SU-DHL-6 (cell line): Measurements from ENCODE around the gene PDCL3.

Source experiments
- H2AFZ ChIP-seq: fragments of 200-600 bp; sonication (generic); 2 replicates; pipeline ENCODE4 v1.6.1; 2014; ENCODE audit warnings: low read depth, mild to moderate bottlenecking, moderate library complexity, mixed read lengths, antibody characterized with exemption, low read length; ENCODE audit not compliant: severe bottlenecking
- H3F3A ChIP-seq: fragments of 200-600 bp; shearing (Covaris generic); 2 replicates; pipeline ENCODE4 v1.6.0; 2016; ENCODE audit warnings: antibody characterized with exemption, mild to moderate bottlenecking; ENCODE audit not compliant: insufficient read depth
- H3K27ac ChIP-seq: fragments of 200-600 bp; sonication (generic); 2 replicates; pipeline ENCODE4 v1.5.1; 2016; ENCODE audit warnings: low read depth, mild to moderate bottlenecking, low read length, moderate library complexity, mixed read lengths
- H3K27me3 ChIP-seq: fragments of 200-600 bp; sonication (generic), shearing (Covaris generic); 2 replicates; pipeline ENCODE4 v1.6.0; 2014; ENCODE audit warnings: mild to moderate bottlenecking, low read length
- H3K36me3 ChIP-seq: fragments of 200-600 bp; sonication (generic); 2 replicates; pipeline ENCODE4 v1.6.1; 2014; ENCODE audit warnings: mild to moderate bottlenecking, low read length, mixed read lengths
- H3K4me2 ChIP-seq: fragments of 300-600, 200-600 bp; shearing (Covaris generic), sonication (generic); 2 replicates; pipeline ENCODE4 v1.6.0; 2014; ENCODE audit warnings: low read length, low read depth, mild to moderate bottlenecking; ENCODE audit not compliant: poor library complexity, severe bottlenecking
- H3K4me3 ChIP-seq: fragments of 200-600 bp; sonication (generic); 2 replicates; pipeline ENCODE4 v1.5.1; 2014; ENCODE audit warnings: antibody characterized with exemption, low read length, mild to moderate bottlenecking, mixed read lengths; ENCODE audit not compliant: insufficient read depth, poor library complexity, severe bottlenecking
- H3K79me2 ChIP-seq: fragments of 200-600 bp; sonication (generic); 2 replicates; pipeline ENCODE4 v1.6.1; 2014; ENCODE audit warnings: mild to moderate bottlenecking, low read length, moderate library complexity; ENCODE audit not compliant: insufficient read depth
- H3K9ac ChIP-seq: fragments of 200-600 bp; sonication (generic); 2 replicates; pipeline ENCODE4 v1.7.0; 2014; ENCODE audit warnings: mild to moderate bottlenecking, low read length
- H3K9me2 ChIP-seq: fragments of 200-600 bp; sonication (generic); replicated peaks from 2 replicates; pipeline ENCODE4 v1.6.1; 2014; ENCODE audit warnings: low read length; ENCODE audit not compliant: insufficient read depth
- H3K9me3 ChIP-seq: fragments of 200-600 bp; sonication (generic); 2 replicates; pipeline ENCODE4 v1.6.1; 2014; ENCODE audit warnings: low read length, mixed read lengths; ENCODE audit not compliant: insufficient read depth
- H4K20me1 ChIP-seq: fragments of 200-600 bp; sonication (generic); 2 replicates; pipeline ENCODE4 v1.6.1; 2014; ENCODE audit warnings: low read depth, mild to moderate bottlenecking, antibody characterized with exemption, low read length, moderate library complexity, mixed read lengths
- EZH2phosphoT487 ChIP-seq: fragments of 200-600 bp; sonication (generic), shearing (Covaris generic); conservative IDR thresholded peaks from 2 replicates; pipeline ENCODE4 v1.6.1; 2018; ENCODE audit warnings: mild to moderate bottlenecking, antibody characterized with exemption, low read length, moderate library complexity, mixed read lengths
- TF ChIP-seq, protein P1 (sequence below): fragments of 200-600 bp; sonication (generic); IDR thresholded peaks from one replicate; pipeline ENCODE4 v1.5.1; 2017; ENCODE audit warnings: antibody characterized with exemption, mild to moderate bottlenecking, low read length, moderate library complexity; ENCODE audit not compliant: insufficient read depth, poor library complexity, severe bottlenecking

Gene PDCL3

DNA sequence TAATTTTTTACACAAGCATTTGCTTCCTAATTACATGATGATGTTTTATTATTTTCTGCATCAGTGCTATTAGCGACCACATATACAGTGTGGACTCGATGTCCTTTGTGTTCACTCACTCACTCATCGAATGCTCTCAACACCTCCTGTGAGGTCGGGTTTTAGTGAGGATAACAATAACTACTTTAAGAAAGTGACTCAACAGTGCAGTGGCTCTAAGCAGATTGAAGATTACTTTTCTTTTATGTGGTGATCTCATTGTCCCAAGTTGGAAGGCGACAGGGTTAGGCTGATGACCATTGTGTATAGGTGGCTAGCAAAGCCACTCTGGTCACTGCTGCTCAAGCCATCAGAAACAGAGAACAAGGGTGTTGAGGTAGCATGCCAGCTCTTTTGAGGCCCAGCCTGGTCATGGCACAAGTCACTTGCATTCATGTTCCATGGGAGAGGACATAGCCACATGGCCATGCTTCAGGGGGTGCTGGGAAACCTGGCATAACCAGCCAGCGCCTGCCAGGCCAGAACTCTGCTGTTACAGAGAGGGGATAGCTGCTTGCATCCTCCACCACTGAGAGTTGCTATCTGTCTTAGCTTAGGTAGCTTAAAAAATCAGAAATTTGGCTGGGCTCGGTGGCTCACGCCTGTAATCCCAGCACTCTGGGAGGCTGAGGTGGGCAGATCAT lies 60.4 kb downstream of the PDCL3 start:
- Histone ChIP-seq H3F3A (no peaks in the 10 kb centered on the region), H3K4me2 (no peak overlapping the region), H3K4me3 (no peak overlapping the region), H4K20me1 (no peaks in the 10 kb centered on the region), H3K79me2 (no peaks in the 10 kb centered on the region), H3K27me3 (no peaks in the 10 kb centered on the region), H3K9me2 (no peaks in the 10 kb centered on the region), H3K36me3 (no peaks in the 10 kb centered on the region), H2AFZ (no peak overlapping the region), H3K9me3 (no peaks in the 10 kb centered on the region), H3K9ac (no peak overlapping the region), H3K27ac (no peak overlapping the region)
- TF ChIP-seq EZH2phosphoT487: no peak
- TF ChIP-seq, protein P1, sequence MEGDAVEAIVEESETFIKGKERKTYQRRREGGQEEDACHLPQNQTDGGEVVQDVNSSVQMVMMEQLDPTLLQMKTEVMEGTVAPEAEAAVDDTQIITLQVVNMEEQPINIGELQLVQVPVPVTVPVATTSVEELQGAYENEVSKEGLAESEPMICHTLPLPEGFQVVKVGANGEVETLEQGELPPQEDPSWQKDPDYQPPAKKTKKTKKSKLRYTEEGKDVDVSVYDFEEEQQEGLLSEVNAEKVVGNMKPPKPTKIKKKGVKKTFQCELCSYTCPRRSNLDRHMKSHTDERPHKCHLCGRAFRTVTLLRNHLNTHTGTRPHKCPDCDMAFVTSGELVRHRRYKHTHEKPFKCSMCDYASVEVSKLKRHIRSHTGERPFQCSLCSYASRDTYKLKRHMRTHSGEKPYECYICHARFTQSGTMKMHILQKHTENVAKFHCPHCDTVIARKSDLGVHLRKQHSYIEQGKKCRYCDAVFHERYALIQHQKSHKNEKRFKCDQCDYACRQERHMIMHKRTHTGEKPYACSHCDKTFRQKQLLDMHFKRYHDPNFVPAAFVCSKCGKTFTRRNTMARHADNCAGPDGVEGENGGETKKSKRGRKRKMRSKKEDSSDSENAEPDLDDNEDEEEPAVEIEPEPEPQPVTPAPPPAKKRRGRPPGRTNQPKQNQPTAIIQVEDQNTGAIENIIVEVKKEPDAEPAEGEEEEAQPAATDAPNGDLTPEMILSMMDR: no peak

DNA sequence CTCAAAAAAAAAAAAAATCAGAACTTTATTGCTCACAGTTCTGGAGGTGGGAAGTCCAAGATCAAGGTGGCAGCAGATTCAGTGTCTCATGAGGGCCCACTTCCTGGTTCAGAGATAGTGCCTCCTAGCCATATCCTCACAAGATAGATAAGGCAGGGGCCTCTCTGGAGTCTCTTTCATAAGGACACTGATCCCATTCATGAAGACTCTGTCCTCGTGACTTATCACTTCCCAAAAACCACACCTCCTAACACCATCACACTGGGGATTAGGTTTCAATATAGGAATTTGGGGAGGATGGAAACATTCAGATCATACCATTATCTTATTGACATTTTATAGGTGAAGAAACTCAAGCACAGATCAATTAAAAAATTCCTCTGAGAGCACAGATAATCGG lies 61.1 kb downstream of the PDCL3 start:
- Histone ChIP-seq H3K27ac (no peak overlapping the region), H4K20me1 (no peaks in the 10 kb centered on the region), H3F3A (no peaks in the 10 kb centered on the region), H3K36me3 (no peaks in the 10 kb centered on the region), H3K9ac (no peak overlapping the region), H3K4me3 (no peak overlapping the region), H3K27me3 (no peaks in the 10 kb centered on the region), H3K79me2 (no peaks in the 10 kb centered on the region), H2AFZ (no peak overlapping the region), H3K9me3 (no peaks in the 10 kb centered on the region), H3K4me2 (no peak overlapping the region), H3K9me2 (no peaks in the 10 kb centered on the region)
- TF ChIP-seq, protein P1: no peak
- TF ChIP-seq EZH2phosphoT487: no peak

DNA sequence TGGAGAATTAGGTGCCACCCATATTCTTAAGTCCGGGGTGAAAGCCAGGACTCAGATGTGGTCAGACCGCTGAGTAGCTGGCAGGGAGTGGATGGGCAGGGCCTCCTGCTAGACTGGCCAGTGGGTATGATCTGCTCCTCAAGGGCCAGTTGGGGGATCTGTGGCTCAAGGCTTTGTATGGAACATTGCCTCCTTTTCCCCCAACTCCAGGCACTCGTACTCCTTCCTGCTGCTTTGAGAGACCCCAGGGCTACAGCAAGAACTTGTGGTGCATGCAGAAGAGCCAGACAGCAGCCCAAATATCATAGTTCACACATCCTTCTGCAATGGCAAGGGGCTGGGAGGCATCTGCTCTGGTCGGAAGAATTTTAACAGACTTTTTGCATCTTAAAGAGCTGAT lies 61.7 kb downstream of the PDCL3 start:
- no peak overlapping the region for H3K9ac ChIP-seq

More for the DNA sequence above, 61.7 kb downstream of the PDCL3 start:
- no peaks in the 10 kb centered on the region for H3K9me2 ChIP-seq
- TF ChIP-seq, protein P1: no peak
- TF ChIP-seq EZH2phosphoT487: no peak
- no peak overlapping the region for H3K4me2 ChIP-seq
- H3K27ac ChIP-seq: no peak overlapping the region
- no peaks in the 10 kb centered on the region for H3K27me3 ChIP-seq
- no peak overlapping the region for H2AFZ ChIP-seq
- no peaks in the 10 kb centered on the region for H3K9me3 ChIP-seq
- no peak overlapping the region for H3K4me3 ChIP-seq
- no peaks in the 10 kb centered on the region for H3K79me2 ChIP-seq
- H3K36me3 ChIP-seq: no peaks in the 10 kb centered on the region
- no peaks in the 10 kb centered on the region for H4K20me1 ChIP-seq
- no peaks in the 10 kb centered on the region for H3F3A ChIP-seq
